Adipocyte (in vitro differentiated cells): Measurements from ENCODE around the gene MDFIC2.
A peak's percentile ranks its signal among the peaks of the same experiment; 100 is the strongest.
"Not testable (repeated sequence)": the region's sequence is repeated elsewhere in the genome, so short reads cannot be mapped to it uniquely, and the experiment has no call there.

Experiments
- DNase-seq: peaks from one replicate; pipeline ENCODE4 v3.0.0-alpha.2; 2015; ENCODE audit warnings: low read depth
- H3K27me3 ChIP-seq: replicated peaks from 2 replicates; pipeline ENCODE4 v1.7.0; 2013; ENCODE audit warnings: mild to moderate bottlenecking, low read length, moderate library complexity; ENCODE audit not compliant: control insufficient read depth, insufficient read depth
- H3K36me3 ChIP-seq: 2 replicates; pipeline ENCODE4 v1.7.0; 2013; ENCODE audit warnings: low read length, mild to moderate bottlenecking, moderate library complexity; ENCODE audit not compliant: control insufficient read depth, insufficient read depth, severe bottlenecking
- H3K4me1 ChIP-seq: 2 replicates; pipeline ENCODE4 v1.7.0; 2013; ENCODE audit warnings: mild to moderate bottlenecking, low read length, moderate library complexity; ENCODE audit not compliant: control insufficient read depth, insufficient read depth
- H3K4me3 ChIP-seq: 2 replicates; pipeline ENCODE4 v1.7.0; 2013; ENCODE audit warnings: mild to moderate bottlenecking, low read length, moderate library complexity
- H3K9ac ChIP-seq: 2 replicates; pipeline ENCODE4 v1.7.0; 2013; ENCODE audit warnings: mild to moderate bottlenecking, low read length, moderate library complexity
- H3K9me3 ChIP-seq: 2 replicates; pipeline ENCODE4 v1.7.0; 2013; ENCODE audit warnings: mild to moderate bottlenecking, low read length, moderate library complexity; ENCODE audit not compliant: control insufficient read depth

Gene MDFIC2

DNA sequence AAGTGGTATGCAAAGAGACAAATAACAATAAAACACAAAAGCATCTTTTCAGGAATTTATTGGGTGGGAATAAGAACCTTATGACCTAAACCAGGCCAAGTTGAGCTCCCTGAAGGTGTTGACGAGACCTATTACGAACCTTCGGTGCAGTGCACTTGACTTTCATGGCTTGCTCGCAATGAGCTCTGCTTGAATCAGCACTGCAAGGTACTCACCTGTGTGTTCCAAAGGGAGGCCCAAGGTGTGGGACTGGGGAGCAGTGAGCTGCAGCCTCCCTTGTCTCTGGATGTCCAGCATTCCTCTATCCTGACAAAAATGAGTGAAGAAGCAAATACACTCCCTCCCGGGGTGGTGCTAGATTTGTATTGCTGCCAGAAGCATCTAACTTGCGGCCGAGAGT lies at the start of gene MDFIC2:
MDFIC2 (minus strand) TSS at position 303 of the 400 bp plus-strand sequence. CDS start 665 bp downstream, outside the sequence.
- Histone ChIP-seq H3K9ac (no peak within 1 kb of the TSS), H3K27me3 (no peaks in the 10 kb centered on the region), H3K36me3 (no peaks in the 10 kb centered on the region), H3K4me3 (no peak within 1 kb of the TSS), H3K4me1 (no peaks in the 10 kb centered on the region), H3K9me3 (no peaks in the 10 kb centered on the region)
- DNase-seq: no peak

- no peak overlapping the region for H3K4me3 ChIP-seq
- H3K36me3 ChIP-seq: no peaks in the 10 kb centered on the region
- H3K4me1 ChIP-seq: no peaks in the 10 kb centered on the region
- peak; percentile 5 for DNase-seq
- H3K9me3 ChIP-seq: peaks cover 20% of the 10 kb centered on the region
- H3K9ac ChIP-seq: no peak overlapping the region
- H3K27me3 ChIP-seq: no peaks in the 10 kb centered on the region
Measured at GRCh38 chr3:70360979-70361760, 48.7 kb upstream of the MDFIC2 start.

GRCh38 chr3:70359711-70360110 lies 47.3 kb upstream of the MDFIC2 start:
- H3K9ac ChIP-seq: no peak overlapping the region
- H3K36me3 ChIP-seq: no peaks in the 10 kb centered on the region
- no peak overlapping the region for H3K4me3 ChIP-seq
- DNase-seq: no peak
- H3K4me1 ChIP-seq: no peaks in the 10 kb centered on the region
- H3K27me3 ChIP-seq: no peaks in the 10 kb centered on the region
- H3K9me3 ChIP-seq: peaks cover 15% of the 10 kb centered on the region

DNA sequence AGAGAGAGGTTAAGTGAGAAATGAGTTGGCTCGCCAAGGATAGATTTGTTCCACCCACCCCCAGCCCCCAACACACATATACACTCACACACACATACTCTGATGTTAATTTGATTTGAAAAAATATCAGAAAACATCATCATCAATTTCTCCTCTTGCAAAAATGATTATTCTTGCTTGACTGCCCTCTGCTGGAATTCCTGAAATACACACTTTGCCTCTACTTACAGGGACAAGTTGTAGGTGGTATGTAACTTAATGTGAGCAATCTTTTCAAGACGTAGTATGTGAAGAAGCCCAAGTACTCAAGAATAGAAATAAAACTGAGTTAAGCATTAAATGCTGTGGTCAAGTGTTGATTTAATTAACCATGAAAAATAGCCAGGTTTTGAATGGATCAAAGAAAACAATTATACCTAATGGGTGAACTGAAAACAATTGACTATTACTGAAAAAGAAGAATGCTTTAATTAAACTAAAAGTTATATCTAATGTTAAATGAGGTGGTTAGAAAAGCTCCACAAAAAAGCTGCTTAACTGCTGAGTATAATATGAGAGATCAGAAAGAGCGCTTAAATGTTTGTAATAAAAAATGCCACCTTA lies 46.6 kb upstream of the MDFIC2 start:
- no peaks in the 10 kb centered on the region for H3K27me3 ChIP-seq
- no peaks in the 10 kb centered on the region for H3K36me3 ChIP-seq
- no peak overlapping the region for H3K9ac ChIP-seq
- DNase-seq: peak; percentile 61
- no peak overlapping the region for H3K4me3 ChIP-seq
- H3K9me3 ChIP-seq: peaks cover 8% of the 10 kb centered on the region
- H3K4me1 ChIP-seq: no peaks in the 10 kb centered on the region

DNA sequence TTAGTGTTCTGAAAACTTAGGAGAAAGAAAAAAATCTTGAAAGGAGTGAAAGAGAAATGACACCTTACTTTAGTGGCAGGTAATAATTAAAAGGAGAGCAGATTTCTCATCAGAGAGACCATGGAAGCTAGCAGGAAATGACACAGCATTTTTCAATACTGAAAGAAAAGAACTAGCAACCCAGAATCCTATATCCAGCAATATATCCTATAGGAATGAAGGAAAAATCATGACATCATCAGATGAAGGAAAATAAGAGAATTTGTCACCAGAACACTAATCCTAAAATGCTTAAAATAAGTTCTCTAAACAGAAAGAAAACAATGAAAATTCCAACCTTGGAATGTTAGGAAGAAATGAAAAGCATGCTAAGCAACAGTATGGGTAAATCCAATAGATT lies 39.8 kb upstream of the MDFIC2 start:
- Histone ChIP-seq H3K4me3 (no peak overlapping the region), H3K36me3 (no peaks in the 10 kb centered on the region), H3K27me3 (no peaks in the 10 kb centered on the region), H3K9me3 (peaks cover 17% of the 10 kb centered on the region), H3K4me1 (no peaks in the 10 kb centered on the region), H3K9ac (no peak overlapping the region)
- DNase-seq: no peak

- Histone ChIP-seq H3K4me3 (no peak overlapping the region), H3K9ac (no peak overlapping the region), H3K9me3 (no peaks in the 10 kb centered on the region), H3K36me3 (no peaks in the 10 kb centered on the region), H3K27me3 (no peaks in the 10 kb centered on the region), H3K4me1 (no peaks in the 10 kb centered on the region)
- no peak for DNase-seq
Measured at GRCh38 chr3:70342149-70342548, 29.7 kb upstream of the MDFIC2 start.

DNA sequence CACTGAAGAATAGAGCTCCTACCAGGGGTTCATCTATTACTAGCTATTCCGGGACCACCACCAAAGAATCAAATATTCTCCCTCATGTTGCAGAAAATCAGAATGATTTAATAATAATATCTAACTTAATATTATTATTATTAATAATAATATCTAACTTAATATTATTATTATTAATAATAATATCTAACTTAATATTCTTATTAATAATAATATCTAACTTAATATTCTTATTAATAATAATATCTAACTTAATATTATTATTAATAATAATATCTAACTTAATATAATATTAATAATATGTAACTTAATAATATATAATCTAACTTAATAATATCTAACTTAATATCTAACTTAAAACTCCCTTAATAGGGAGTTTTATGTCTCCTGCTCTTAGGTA lies 24.4 kb upstream of the MDFIC2 start:
- not testable (repeated sequence) for DNase-seq, H3K27me3 ChIP-seq, H3K4me1 ChIP-seq, H3K9me3 ChIP-seq, H3K9ac ChIP-seq, H3K36me3 ChIP-seq, H3K4me3 ChIP-seq

DNA sequence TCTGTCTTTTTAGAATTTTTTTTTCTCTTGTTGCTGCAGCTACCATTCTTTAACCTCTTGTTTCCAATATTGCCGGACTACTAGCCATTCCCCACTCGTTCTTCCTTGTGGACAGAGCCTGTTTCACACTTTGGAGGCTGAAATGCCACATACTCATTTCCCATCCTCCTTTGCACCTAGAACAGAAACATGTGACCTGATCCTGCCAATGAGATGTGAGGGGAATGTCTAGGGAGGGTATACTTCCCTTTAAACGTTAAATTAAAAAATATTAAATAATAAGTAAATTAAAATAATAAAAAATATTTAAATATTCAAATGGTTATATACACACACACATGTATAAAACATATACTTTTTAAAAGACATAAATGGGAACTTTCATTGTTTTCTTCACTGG lies 20.6 kb upstream of the MDFIC2 start:
- no peaks in the 10 kb centered on the region for H3K36me3 ChIP-seq
- no peaks in the 10 kb centered on the region for H3K27me3 ChIP-seq
- no peak for DNase-seq
- no peak overlapping the region for H3K4me3 ChIP-seq
- H3K9ac ChIP-seq: no peak overlapping the region
- H3K9me3 ChIP-seq: no peaks in the 10 kb centered on the region
- no peaks in the 10 kb centered on the region for H3K4me1 ChIP-seq

- Histone ChIP-seq H3K4me3 (no peak overlapping the region), H3K4me1 (no peaks in the 10 kb centered on the region), H3K9ac (no peak overlapping the region), H3K9me3 (peaks cover 9% of the 10 kb centered on the region), H3K36me3 (no peaks in the 10 kb centered on the region), H3K27me3 (no peaks in the 10 kb centered on the region)
- DNase-seq: no peak
Measured at GRCh38 chr3:70315021-70315420, 2.6 kb upstream of the MDFIC2 start.

GRCh38 chr3:70310809-70311208 lies 1.6 kb downstream of the MDFIC2 start:
- H3K36me3 ChIP-seq: no peaks in the 10 kb centered on the region
- H3K4me1 ChIP-seq: no peaks in the 10 kb centered on the region
- DNase-seq: no peak
- no peaks in the 10 kb centered on the region for H3K9me3 ChIP-seq
- no peaks in the 10 kb centered on the region for H3K27me3 ChIP-seq
- H3K9ac ChIP-seq: no peak overlapping the region
- no peak overlapping the region for H3K4me3 ChIP-seq

- Histone ChIP-seq H3K27me3 (no peaks in the 10 kb centered on the region), H3K9me3 (no peaks in the 10 kb centered on the region), H3K36me3 (no peaks in the 10 kb centered on the region), H3K4me1 (no peaks in the 10 kb centered on the region), H3K4me3 (no peak overlapping the region), H3K9ac (no peak overlapping the region)
- no peak for DNase-seq
Measured at GRCh38 chr3:70309591-70309990, 2.8 kb downstream of the MDFIC2 start.
